Measurements from ENCODE around the gene COQ3. TPM values are rescaled to one million over a fixed set of nuclear protein-coding genes. Genes with fewer than 3 reads are reported as not detected.

COQ3 gene
- total RNA-seq, 2 experiments from 2014 or later = 1.8 to 2.2 TPM

DNA sequence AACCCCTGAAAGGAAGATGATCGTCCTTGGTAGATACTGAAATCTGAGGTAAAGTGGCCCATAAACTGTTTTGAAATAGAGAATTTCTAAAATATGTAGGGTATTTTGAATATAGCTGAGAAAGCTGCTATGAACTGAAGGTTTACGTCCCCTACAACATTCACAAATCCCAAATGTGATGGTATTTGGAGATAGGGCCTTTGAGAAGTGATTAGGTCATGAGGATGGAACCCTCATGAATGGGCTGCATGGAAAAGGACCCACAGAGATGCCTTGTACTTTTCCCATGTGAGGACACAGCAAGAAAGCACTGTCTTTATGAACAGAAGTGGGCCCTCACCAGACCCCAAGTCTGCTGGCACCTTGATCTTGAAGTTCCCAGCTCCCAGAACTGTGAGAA, 37.9 kb upstream of the COQ3 start:
- no peak for DNase-seq
- Mint-ChIP-seq H3K9me3 (no peaks in the 10 kb centered on the region), H3K27me3 (no peaks in the 10 kb centered on the region), H3K4me1 (ENCODE audit: low read depth) (peaks cover 12% of the 10 kb centered on the region), H3K27ac (no peak overlapping the region), H3K4me3 (no peak overlapping the region), H3K36me3 (ENCODE audit: low read depth) (peaks cover 8% of the 10 kb centered on the region)
- no peak for ATAC-seq (ENCODE audit: poor library complexity)
- no peak overlapping the region for H3K4me3 ChIP-seq (ENCODE audit: low read length)
- no peaks in the 10 kb centered on the region for H3K9me3 ChIP-seq (ENCODE audit: control insufficient read depth in 1 of 2, insufficient read depth in 1 of 2, low read length in 2 of 2)
- ChIA-PET POLR2A (no interaction called here), CTCF (no interaction called here)
- intact Hi-C loops (cut with DNase I, micrococcal nuclease) = no loop called here
- H3K27ac ChIP-seq (ENCODE audit: low read depth in 1 of 2, low read length in 2 of 2) = no peak overlapping the region
- H3K4me1 ChIP-seq (ENCODE audit: insufficient read depth, low read length) = peaks cover under 1% of the 10 kb centered on the region
- no peaks in the 10 kb centered on the region for H3K27me3 ChIP-seq (ENCODE audit: control insufficient read depth in 1 of 2, insufficient read depth in 2 of 2, low read length in 2 of 2)
- TF ChIP-seq, protein P1, sequence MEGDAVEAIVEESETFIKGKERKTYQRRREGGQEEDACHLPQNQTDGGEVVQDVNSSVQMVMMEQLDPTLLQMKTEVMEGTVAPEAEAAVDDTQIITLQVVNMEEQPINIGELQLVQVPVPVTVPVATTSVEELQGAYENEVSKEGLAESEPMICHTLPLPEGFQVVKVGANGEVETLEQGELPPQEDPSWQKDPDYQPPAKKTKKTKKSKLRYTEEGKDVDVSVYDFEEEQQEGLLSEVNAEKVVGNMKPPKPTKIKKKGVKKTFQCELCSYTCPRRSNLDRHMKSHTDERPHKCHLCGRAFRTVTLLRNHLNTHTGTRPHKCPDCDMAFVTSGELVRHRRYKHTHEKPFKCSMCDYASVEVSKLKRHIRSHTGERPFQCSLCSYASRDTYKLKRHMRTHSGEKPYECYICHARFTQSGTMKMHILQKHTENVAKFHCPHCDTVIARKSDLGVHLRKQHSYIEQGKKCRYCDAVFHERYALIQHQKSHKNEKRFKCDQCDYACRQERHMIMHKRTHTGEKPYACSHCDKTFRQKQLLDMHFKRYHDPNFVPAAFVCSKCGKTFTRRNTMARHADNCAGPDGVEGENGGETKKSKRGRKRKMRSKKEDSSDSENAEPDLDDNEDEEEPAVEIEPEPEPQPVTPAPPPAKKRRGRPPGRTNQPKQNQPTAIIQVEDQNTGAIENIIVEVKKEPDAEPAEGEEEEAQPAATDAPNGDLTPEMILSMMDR (IDR thresholded peaks at IDR 0.05) = no peak
- H3K36me3 ChIP-seq (ENCODE audit: insufficient read depth, low read length) = peaks cover 8% of the 10 kb centered on the region

GRCh38 chr6:99427988-99428387, 34.0 kb upstream of the COQ3 start:
- TF ChIP-seq, protein P1 (IDR thresholded peaks at IDR 0.05) = no peak
- peaks cover 30% of the 10 kb centered on the region for H3K36me3 Mint-ChIP-seq (ENCODE audit: low read depth)

DNA sequence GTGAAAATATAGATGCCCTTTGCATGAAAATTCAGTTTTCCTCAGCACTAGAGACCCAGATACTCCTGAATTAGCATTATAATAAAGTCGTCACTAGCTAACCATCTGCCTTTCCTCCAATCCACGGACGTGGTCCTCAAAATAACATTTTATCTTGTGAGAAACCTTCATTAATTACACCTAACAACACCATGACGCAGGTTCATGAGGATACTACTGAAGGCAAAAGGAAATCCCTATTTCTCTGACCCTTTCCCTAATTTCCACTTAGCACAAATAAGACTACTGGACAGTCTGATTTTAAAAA, 32.4 kb upstream of the COQ3 start:
- H3K4me3 Mint-ChIP-seq = peak overlapping the region; percentile 100
- no peak for DNase-seq
- H3K4me1 ChIP-seq (ENCODE audit: insufficient read depth, low read length) = peaks cover 32% of the 10 kb centered on the region
- H3K9me3 Mint-ChIP-seq = no peaks in the 10 kb centered on the region
- H3K27me3 Mint-ChIP-seq = no peaks in the 10 kb centered on the region
- H3K27ac Mint-ChIP-seq = peak overlapping the region; percentile 97
- ATAC-seq (ENCODE audit: poor library complexity) = no peak
- ChIA-PET POLR2A (interaction anchor here (0.7 to 3.0 kb wide), 9 partner anchors 8 to 163 kb away, joined by 3 to 50 read pairs (median 11); partner anchors contain the start of genes CCNC and COQ3), CTCF (interaction anchor here (1.2 to 1.4 kb wide), 4 partner anchors 8 to 142 kb away, joined by 3 to 6 read pairs (median 4); partner anchors contain the start of gene CCNC)
- peaks cover 32% of the 10 kb centered on the region for H3K36me3 Mint-ChIP-seq (ENCODE audit: low read depth)
- TF ChIP-seq, protein P1 (IDR thresholded peaks at IDR 0.05) = no peak
- intact Hi-C loops (cut with DNase I, micrococcal nuclease) = loop anchor here in 1 of 2 experiments (5.0 to 10.0 kb wide), 3 partner anchors 91 to 472 kb away; partner anchors contain the start of gene USP45
- no peak overlapping the region for H3K27ac ChIP-seq (ENCODE audit: low read depth in 1 of 2, low read length in 2 of 2)
- H3K4me3 ChIP-seq (ENCODE audit: low read length) = peak overlapping the region; percentile 72
- no peaks in the 10 kb centered on the region for H3K9me3 ChIP-seq (ENCODE audit: control insufficient read depth in 1 of 2, insufficient read depth in 1 of 2, low read length in 2 of 2)
- H3K27me3 ChIP-seq (ENCODE audit: control insufficient read depth in 1 of 2, insufficient read depth in 2 of 2, low read length in 2 of 2) = no peaks in the 10 kb centered on the region
- peaks cover 15% of the 10 kb centered on the region for H3K36me3 ChIP-seq (ENCODE audit: insufficient read depth, low read length)
- peaks cover 53% of the 10 kb centered on the region for H3K4me1 Mint-ChIP-seq (ENCODE audit: low read depth)

More at GRCh38 chr6:99427988-99428387, 34.0 kb upstream of the COQ3 start:
- Histone ChIP-seq H3K4me3 (ENCODE audit: low read length) (no peak overlapping the region), H3K27ac (ENCODE audit: low read depth in 1 of 2, low read length in 2 of 2) (no peak overlapping the region), H3K4me1 (ENCODE audit: insufficient read depth, low read length) (peaks cover 18% of the 10 kb centered on the region), H3K27me3 (ENCODE audit: control insufficient read depth in 1 of 2, insufficient read depth in 2 of 2, low read length in 2 of 2) (no peaks in the 10 kb centered on the region), H3K36me3 (ENCODE audit: insufficient read depth, low read length) (peaks cover 8% of the 10 kb centered on the region), H3K9me3 (ENCODE audit: control insufficient read depth in 1 of 2, insufficient read depth in 1 of 2, low read length in 2 of 2) (no peaks in the 10 kb centered on the region)
- H3K4me1 Mint-ChIP-seq (ENCODE audit: low read depth) = peaks cover 40% of the 10 kb centered on the region
- H3K27me3 Mint-ChIP-seq = no peaks in the 10 kb centered on the region
- DNase-seq (no peak), ATAC-seq (ENCODE audit: poor library complexity) (no peak)
- ChIA-PET CTCF (no interaction called here), POLR2A (no interaction called here)
- intact Hi-C loops (cut with DNase I, micrococcal nuclease) = loop anchor here in 1 of 2 experiments (5.0 to 10.0 kb wide), 3 partner anchors 89 to 473 kb away; partner anchors contain the start of gene USP45
- H3K9me3 Mint-ChIP-seq = no peaks in the 10 kb centered on the region
- H3K4me3 Mint-ChIP-seq = peak overlapping the region; percentile 23
- no peak overlapping the region for H3K27ac Mint-ChIP-seq
